SK-N-MC (cell line): ENCODE measurements around the gene MTMR2.

Experiments used
- DNase-seq: peaks from one replicate; pipeline ENCODE4 v3.0.0-alpha.2; 2011; ENCODE audit warnings: low read depth, low spot score
- H3K27ac ChIP-seq: fragments of 200-600 bp; sonication (generic); 2 replicates; pipeline ENCODE4 v1.5.1; 2016; ENCODE audit warnings: mixed run types
- H3K36me3 ChIP-seq: fragments of 200-600 bp; sonication (generic); 2 replicates; pipeline ENCODE4 v1.6.1; 2017; ENCODE audit warnings: antibody characterized with exemption, low read length, mixed read lengths; ENCODE audit not compliant: insufficient read depth
- H3K4me3 ChIP-seq: fragments of 200-600 bp; sonication (generic); 2 replicates; pipeline ENCODE4 v1.5.1; 2016
- H3K9ac ChIP-seq: fragments of 200-600 bp; sonication (generic); 2 replicates; pipeline ENCODE4 v1.8.0; 2017; ENCODE audit warnings: mixed run types, mixed read lengths; ENCODE audit not compliant: insufficient read length
- H3K9me3 ChIP-seq: fragments of 200-600 bp; sonication (generic); 2 replicates; pipeline ENCODE4 v1.6.1; 2017; ENCODE audit warnings: low read depth, mild to moderate bottlenecking, antibody characterized with exemption, low read length, moderate library complexity, mixed read lengths
- EZH2 ChIP-seq: fragments of 200-600 bp; sonication (generic); IDR thresholded peaks from one replicate; pipeline ENCODE4 v1.6.1; 2017; ENCODE audit warnings: antibody characterized with exemption
- FOXP2 ChIP-seq: optimal IDR thresholded peaks from 2 replicates; pipeline ENCODE3; 2011; ENCODE audit warnings: mild to moderate bottlenecking, moderate library complexity; ENCODE audit not compliant: insufficient read depth; ENCODE audit errors: extremely low read length, control extremely low read depth
- POLR2AphosphoS5 ChIP-seq: IDR thresholded peaks from 2 replicates; pipeline ENCODE4 v1.6.1; 2012; ENCODE audit warnings: mild to moderate bottlenecking, low read depth, low read length, borderline replicate concordance

Gene MTMR2

GRCh38 chr11:95792200-95792599 lies 131.7 kb downstream of the MTMR2 start:
- H3K9me3 ChIP-seq, result no peaks in the 10 kb centered on the region
- no peak overlapping the region for H3K27ac ChIP-seq
- peak overlapping the region; percentile 91 for H3K9ac ChIP-seq
- TF ChIP-seq EZH2, result no peak
- TF ChIP-seq FOXP2, result no peak
- no peak for TF ChIP-seq POLR2AphosphoS5
- peaks cover 9% of the 10 kb centered on the region for H3K36me3 ChIP-seq
- no peak for DNase-seq
- H3K4me3 ChIP-seq, result no peak overlapping the region

GRCh38 chr11:95791709-95792033 lies 132.2 kb downstream of the MTMR2 start:
- Histone ChIP-seq H3K4me3 (peak overlapping the region; percentile 96), H3K9me3 (no peaks in the 10 kb centered on the region), H3K9ac (peak overlapping the region; percentile 91), H3K27ac (no peak overlapping the region), H3K36me3 (peaks cover 13% of the 10 kb centered on the region)
- no peak for DNase-seq
- TF ChIP-seq EZH2 (no peak), POLR2AphosphoS5 (no peak), FOXP2 (no peak)

DNA sequence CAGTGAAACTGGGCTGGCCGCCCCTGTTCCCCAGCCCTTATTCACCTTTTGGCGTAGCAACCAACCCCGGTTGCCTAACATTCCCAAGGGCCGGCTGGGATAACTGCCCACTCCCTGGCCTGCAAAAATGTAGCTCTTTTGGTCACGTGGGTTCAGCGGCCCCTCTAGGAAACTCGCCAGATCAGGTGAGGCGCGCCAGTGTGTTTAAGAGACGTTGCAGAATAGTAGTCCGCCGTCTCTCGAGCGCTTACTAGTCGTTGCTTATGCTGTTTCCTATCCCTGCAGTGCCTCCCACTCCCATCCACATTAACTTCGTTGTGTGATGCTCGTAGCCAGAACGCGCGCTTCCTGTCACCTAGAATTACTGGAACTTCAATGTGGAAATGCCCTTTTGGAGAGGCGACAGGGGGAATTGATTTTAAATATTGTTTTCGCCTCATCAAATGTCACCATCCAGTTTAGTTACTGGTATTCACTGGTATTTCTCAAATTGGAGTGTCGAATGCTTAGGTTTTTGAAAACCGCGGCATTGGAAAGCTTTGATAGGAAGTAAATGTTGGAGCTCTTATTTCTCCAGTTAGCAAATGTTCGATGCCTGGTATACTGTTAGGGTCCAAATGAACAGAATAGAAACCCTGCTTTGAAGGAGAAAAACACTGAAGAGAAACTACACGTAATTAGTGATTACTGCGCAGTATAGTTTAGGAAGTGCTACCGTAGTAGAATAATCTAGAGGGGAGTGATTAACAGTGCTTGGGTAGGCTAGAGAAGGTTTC lies 132.8 kb downstream of the MTMR2 start:
- no peak for DNase-seq
- peak overlapping the region; percentile 97; the same call in 1 of the 2 replicates for H3K27ac ChIP-seq
- H3K9me3 ChIP-seq, result no peaks in the 10 kb centered on the region
- peaks cover 18% of the 10 kb centered on the region for H3K36me3 ChIP-seq
- H3K4me3 ChIP-seq, result peak overlapping the region; percentile 96
- TF ChIP-seq EZH2 (no peak), POLR2AphosphoS5 (no peak), FOXP2 (no peak)
- peak overlapping the region; percentile 91 for H3K9ac ChIP-seq

- Histone ChIP-seq H3K4me3 (peak within 1 kb of the TSS; percentile 96), H3K36me3 (peaks cover 26% of the 10 kb centered on the region), H3K27ac (peak within 1 kb of the TSS; percentile 97), H3K9me3 (no peaks in the 10 kb centered on the region), H3K9ac (peak within 1 kb of the TSS; percentile 91)
- TF ChIP-seq EZH2, result no peak
- peak; percentile 71 for TF ChIP-seq POLR2AphosphoS5
- no peak for TF ChIP-seq FOXP2
- DNase-seq, result peak; percentile 83
These were observed 133.6 kb downstream of the MTMR2 start, which contains the start of gene CEP57 for GRCh38 chr11:95790123-95790932. Gene CEP57, plus strand, starts transcription at chr11:95790498. Its CDS starts 201 bp downstream, at chr11:95790699.

DNA sequence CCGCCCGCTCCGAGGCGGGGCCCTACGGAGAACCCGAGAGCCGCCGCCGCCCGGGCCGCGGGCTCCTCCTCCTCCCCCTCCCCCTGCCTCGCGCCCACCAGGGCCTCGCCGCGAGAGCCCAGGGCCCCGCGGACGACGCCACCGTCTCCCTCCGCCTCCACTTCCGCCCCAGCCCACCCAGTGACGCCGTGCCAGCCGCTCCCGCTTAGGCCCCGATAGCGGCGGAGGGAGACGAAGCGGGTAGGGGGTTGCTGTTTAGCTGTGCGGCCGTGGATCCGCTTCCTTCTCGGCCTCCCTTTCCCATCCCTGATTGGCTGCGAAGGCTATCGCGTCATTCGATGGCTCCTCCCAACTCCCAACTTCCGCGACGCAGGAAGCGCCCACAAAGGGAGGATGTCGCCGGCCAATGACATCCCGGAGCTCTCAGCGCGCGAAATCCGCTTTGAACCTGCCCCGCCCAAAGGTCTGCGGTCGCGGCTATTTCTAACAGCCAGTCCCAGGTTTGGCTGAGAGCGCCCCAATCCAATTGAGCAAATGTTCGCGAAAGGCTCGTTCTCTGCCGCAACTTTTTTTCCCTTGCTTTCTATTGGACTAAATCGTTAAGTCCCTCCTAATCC lies 134.3 kb downstream of the MTMR2 start, which contains the start of gene FAM76B:
FAM76B (minus strand) TSS at position 277 of the 617 bp plus-strand sequence. CDS start 304 bp downstream, outside the sequence.
- H3K4me3 ChIP-seq, result peak within 1 kb of the TSS; percentile 96
- H3K36me3 ChIP-seq, result peaks cover 33% of the 10 kb centered on the region
- H3K9me3 ChIP-seq, result no peaks in the 10 kb centered on the region
- DNase-seq, result peak; percentile 95
- TF ChIP-seq EZH2 (no peak), POLR2AphosphoS5 (peak; percentile 77), FOXP2 (peak; percentile 10)
- H3K27ac ChIP-seq, result peak within 1 kb of the TSS; percentile 97
- H3K9ac ChIP-seq, result peak within 1 kb of the TSS; percentile 91

DNA sequence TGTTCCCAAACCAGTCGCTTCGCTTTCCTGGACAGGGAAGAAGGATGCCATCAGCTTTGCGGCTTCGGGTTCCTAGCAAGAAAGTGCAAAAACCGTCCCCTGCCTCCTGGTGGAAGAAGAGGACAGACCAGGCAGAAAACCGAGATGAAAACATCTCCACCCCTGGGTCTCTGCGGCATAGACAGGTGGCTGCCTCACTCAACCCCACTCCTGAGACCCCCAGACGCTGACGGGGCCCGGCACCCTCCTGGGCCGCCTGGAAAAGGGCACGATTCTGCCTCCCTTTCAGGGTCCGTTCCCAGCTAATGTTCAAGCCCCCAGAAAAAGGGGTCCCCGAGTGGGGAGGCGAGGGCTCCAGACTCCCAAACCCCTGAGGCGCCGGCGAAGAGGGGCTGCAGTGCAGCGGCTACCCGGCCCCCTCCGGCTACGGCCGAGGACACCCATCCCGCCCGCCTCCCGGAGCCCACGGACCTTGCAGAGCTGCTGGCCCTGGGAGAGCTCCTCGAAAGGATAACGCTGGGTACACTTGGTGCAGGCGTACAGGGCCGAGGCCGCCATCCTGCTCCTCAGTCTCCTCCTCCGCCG lies 134.9 kb downstream of the MTMR2 start:
- Histone ChIP-seq H3K9me3 (no peaks in the 10 kb centered on the region), H3K27ac (peak overlapping the region; percentile 97), H3K9ac (peak overlapping the region; percentile 91), H3K36me3 (peaks cover 39% of the 10 kb centered on the region), H3K4me3 (peak overlapping the region; percentile 96)
- DNase-seq, result no peak
- no peak for TF ChIP-seq EZH2
- TF ChIP-seq FOXP2, result peak; percentile 3
